Left hindlimb (tissue), 1 donor: ENCODE measurements around the gene SUMO3.
A peak's percentile ranks its signal among the peaks of the same experiment; 100 is the strongest.
"Not testable (repeated sequence)": the region's sequence is repeated elsewhere in the genome, so short reads cannot be mapped to it uniquely, and the experiment has no call there.

Experiments used
- DNase-seq: peaks from one replicate; pipeline ENCODE4 v3.0.0-alpha.2; 2018

The SUMO3 gene

GRCh38 chr21:44846485-44847260 lies 28.8 kb upstream of the SUMO3 start:
- DNase-seq, result no peak

DNA sequence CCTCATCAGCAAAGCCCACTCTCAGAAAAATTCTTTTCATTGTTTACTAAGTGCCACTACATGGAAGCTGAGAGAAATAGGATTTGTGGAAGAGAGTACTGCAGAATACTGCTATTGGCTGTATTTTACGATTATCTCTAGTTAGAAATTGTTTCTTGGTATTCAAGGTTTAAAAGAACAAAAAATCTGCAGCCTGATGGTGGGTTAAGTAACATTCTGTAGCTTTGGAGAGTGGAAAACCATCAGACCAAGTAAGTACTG lies 28.3 kb upstream of the SUMO3 start:
- DNase-seq, result no peak

DNA sequence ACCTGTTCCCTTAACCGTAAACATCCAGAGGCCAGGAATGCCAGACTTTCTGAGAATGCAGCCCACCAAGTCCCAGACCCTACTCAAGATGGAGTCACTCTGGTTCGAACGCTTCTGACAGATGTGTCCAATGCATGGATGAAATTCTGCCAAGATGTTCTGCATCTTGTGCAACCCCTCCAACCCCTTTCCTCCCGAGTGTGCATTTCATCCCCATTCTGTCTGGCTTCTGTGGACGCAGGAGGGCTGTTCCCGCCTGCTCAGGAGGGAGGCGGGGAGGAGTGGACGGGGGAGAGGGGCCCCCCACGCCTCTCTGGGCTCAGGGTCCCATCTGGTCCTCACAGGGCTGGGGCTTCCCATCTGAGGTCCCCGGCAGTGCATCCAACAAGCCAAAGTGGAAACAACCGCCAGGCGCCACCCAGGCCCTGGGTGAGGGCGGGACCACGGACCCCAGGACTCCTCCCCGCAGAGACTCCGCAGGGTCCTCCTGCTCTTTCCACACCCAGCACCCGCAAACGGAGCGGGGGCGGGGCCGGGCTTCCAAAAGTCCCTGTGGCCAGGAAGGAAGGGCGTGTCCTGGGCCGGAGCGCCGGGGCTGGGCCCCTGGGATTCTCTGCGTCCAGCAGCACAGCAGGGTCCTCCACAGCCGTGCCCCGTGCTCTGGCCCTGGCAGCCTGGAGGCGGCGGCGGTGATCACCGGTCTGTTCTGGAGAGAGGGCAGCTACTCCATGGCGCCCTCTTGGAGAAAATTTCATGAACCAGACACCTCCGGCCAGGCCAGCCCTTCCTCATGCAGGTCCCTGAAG lies 27.8 kb upstream of the SUMO3 start:
- peak; percentile 66 for DNase-seq

DNA sequence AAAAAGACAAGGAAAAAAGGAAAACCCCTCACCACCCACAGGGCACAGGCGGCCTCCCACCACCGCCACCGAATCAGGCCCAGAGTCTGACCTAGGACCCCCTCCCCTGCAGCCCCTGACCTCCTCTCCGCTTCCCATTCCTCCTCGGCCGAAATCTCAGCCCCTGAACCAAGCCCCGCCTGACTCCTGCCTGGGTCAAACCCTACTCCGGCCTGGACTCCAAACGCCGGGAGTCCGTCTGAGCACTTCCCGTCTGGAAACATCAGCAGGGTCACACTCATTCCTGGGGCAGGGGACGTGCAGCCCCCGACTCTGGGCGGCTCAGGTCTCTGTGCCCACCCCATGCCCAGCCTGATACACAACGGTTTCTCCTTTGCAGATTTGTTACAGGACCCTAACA lies 26.4 kb upstream of the SUMO3 start:
- DNase-seq, result no peak

DNA sequence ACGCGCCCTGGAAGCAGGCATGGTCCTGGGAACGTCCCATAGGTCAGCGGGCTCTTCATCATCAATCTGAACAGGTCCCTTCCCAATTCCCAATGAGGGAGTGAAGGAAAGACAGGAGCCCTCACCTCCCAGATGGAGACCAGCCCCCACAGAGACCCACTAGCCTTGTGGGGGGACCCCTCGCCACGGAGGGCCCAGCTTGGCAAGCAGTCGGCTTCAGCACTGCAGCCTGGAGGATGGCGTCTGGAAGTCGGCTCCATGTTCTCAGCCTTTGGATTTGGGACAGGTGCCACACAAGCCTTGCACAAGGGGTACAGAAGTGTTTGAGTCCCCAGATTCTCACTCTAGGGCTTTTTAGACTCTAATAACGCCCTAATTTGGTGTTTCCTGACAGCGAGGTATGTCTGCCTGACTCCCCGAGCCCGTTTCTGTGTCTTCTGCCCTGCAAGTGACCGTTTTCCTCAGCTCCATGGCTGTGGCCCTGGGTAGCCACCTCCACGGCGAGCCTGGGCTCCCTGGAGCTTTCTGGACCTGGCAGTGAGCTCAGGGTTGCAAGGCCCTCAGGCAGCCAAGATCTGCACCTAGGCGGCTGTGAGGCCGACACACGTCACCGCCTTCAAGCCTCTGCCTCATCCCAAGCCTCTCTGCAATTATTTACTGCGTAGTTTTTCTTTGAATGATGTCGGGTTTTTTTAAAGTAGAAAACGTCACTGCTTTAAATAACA lies 25.0 kb upstream of the SUMO3 start:
- DNase-seq, result no peak

DNA sequence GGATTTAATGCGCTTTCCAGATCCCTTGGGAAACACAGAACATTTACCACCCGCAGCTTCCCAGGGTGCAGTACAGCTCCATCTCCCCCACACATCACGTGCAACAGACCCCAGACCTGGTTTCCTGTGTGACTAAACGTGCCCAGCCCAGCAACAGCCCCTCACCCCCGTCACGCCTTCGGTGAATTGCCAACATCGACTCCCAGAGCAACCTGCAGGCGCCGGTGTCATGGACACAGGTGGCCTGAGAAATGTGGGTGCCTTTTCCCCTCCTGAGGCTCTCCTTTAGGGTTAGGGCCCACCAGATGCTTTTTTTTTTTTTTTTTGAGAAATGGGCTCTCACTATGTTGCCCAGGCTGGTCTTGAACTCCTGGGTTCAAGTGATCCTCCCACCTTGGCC lies 24.2 kb upstream of the SUMO3 start:
- no peak for DNase-seq

DNA sequence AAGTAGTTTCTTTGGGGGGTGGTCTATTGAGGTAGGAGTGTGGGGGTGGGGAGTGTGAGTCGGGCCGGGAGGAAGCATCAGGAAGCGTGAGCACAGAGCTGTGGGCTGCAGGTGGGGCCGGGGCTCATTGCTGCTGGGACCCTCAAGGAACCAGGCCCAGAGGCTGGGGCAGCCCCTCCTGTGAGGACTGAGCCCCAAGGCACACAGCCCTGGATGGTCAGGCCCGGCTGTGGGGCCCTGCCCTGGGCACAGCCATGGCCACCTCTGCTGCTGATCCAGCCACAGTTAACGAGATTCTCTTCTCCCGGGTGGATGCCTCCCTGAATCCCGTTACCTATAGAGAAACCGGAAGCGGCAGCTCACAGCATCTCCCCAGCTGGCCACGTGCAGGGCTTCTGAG lies 22.9 kb upstream of the SUMO3 start:
- DNase-seq, result no peak

GRCh38 chr21:44838951-44839350 lies 21.1 kb upstream of the SUMO3 start:
- no peak for DNase-seq

GRCh38 chr21:44838039-44838895 lies 20.4 kb upstream of the SUMO3 start:
- DNase-seq, result no peak

GRCh38 chr21:44837537-44837936 lies 19.7 kb upstream of the SUMO3 start:
- no peak for DNase-seq

DNA sequence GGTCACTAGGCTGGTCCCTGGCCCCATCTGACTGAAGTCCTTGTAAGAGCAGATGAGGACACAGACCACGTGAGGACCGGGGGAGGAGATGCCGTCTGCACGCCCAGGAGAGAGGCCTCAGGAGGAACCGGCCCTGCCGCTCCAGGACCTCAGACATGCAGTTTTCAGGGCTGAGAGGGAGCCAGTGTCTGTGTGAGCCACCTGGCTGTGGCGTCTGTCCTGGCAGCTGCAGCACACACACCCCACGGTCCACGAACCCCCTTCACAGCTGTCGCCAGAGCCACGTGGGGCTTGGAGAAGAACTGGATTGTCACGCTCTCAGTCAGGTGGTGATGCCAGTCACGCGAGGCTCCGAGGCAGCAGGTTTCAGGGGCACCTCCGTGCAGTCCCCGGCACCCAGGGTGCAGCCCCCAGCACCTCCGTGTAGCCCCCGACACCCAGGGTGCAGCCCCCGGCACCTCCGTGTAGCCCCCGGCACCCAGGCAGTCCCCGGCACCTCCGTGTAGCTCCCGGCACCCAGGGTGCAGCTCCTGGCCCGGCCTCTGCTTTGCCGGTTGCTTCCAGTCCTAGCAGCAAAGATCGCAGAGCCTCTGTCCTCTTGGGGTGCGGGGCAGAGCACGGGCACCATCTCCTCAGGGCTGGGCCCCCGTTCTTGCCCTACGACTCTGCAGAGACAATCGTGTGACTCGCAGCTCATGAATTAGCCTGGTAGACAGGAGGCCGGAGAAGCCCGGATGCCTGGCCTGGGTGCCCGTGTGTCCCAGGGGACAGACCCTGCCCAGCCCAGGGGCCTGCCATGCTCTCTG lies 19.0 kb upstream of the SUMO3 start:
- no peak for DNase-seq

- no peak for DNase-seq
These were observed 18.4 kb upstream of the SUMO3 start for GRCh38 chr21:44836349-44836665.

DNA sequence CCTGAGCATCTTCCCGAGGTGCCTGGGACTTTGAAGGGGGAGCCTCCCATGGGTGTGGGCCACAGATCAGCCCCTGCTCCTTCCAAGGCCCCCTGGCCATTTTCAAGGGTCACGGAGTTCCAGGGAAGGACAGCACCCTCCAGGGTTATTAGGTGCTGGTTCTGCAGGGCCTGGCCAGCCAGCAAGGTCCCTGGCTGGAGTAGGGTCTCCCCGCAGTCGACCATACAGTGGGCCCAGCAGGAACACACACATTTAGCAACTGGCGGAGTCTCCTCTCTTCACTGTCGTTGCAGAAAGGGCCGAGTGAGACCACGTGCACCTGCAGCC lies 17.7 kb upstream of the SUMO3 start:
- DNase-seq, result no peak

- no peak for DNase-seq
These were observed 17.2 kb upstream of the SUMO3 start for GRCh38 chr21:44834951-44835646.

- no peak for DNase-seq
These were observed 16.5 kb upstream of the SUMO3 start for GRCh38 chr21:44834231-44834950.

- no peak for DNase-seq
These were observed 15.8 kb upstream of the SUMO3 start for GRCh38 chr21:44833663-44834062.

GRCh38 chr21:44832516-44833255 lies 14.8 kb upstream of the SUMO3 start:
- not testable (repeated sequence) for DNase-seq

GRCh38 chr21:44831227-44831860 lies 13.5 kb upstream of the SUMO3 start:
- DNase-seq, result no peak

DNA sequence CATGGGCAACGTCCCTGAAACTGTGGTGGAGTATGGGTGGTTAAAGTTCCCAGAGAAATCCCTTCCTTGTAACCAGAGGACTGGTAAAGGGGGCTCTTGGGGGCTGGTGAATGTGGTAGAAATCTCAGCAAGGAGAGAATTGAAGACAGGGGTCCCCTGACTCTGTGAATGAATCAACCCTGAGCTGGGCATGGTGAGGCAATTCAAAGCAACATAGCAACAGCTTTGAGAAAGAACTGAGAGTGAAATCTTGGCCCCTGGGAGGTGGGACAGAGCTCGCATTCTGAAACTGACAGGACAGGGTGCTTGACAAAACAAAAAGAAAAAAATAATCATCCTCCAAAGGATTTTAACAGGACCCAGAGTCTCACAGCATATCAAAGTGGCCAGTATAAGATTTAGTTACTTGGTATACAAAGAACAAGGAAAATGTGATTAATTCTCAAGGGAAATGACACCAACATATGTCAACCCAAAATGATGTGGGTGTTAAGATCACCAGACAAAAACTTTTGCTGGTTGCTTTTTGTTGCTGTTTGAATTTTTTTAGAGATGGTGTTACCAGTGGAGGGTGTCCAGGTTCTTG lies 11.7 kb upstream of the SUMO3 start:
- DNase-seq, result no peak
